ENCODE data around the gene ERN1.

ERN1 gene

GRCh38 chr17:64083093-64083492 lies 46.9 kb downstream of the ERN1 start:
- DNase-seq = no peak

- DNase-seq = no peak
Measured at GRCh38 chr17:64081802-64082799, 47.8 kb downstream of the ERN1 start.

- DNase-seq = no peak
Measured at GRCh38 chr17:64080174-64080618, 49.7 kb downstream of the ERN1 start.

- DNase-seq = no peak
Measured at GRCh38 chr17:64077379-64077778, 52.6 kb downstream of the ERN1 start.

- no peak for DNase-seq
Measured at GRCh38 chr17:64075913-64076312, 54.0 kb downstream of the ERN1 start.

GRCh38 chr17:64074704-64075426 lies 55.1 kb downstream of the ERN1 start:
- no peak for DNase-seq

- no peak for DNase-seq
Measured at GRCh38 chr17:64073771-64074703, 55.9 kb downstream of the ERN1 start.

GRCh38 chr17:64071111-64071510 lies 58.8 kb downstream of the ERN1 start:
- no peak for DNase-seq

- DNase-seq = no peak
Measured at GRCh38 chr17:64070213-64070612, 59.7 kb downstream of the ERN1 start.

GRCh38 chr17:64069143-64069542 lies 60.8 kb downstream of the ERN1 start:
- DNase-seq = no peak

- no peak for DNase-seq
Measured at GRCh38 chr17:64067657-64068056, 62.3 kb downstream of the ERN1 start.

- no peak for DNase-seq
Measured at GRCh38 chr17:64066716-64067115, 63.2 kb downstream of the ERN1 start.

GRCh38 chr17:64065161-64065560 lies 64.8 kb downstream of the ERN1 start:
- no peak for DNase-seq

- DNase-seq = no peak
Measured at GRCh38 chr17:64064331-64064730, 65.6 kb downstream of the ERN1 start.

- DNase-seq = no peak
Measured at GRCh38 chr17:64063766-64064224, 66.1 kb downstream of the ERN1 start.

GRCh38 chr17:64063088-64063487 lies 66.9 kb downstream of the ERN1 start:
- no peak for DNase-seq

GRCh38 chr17:64061178-64061898 lies 68.6 kb downstream of the ERN1 start:
- no peak for DNase-seq

- no peak for DNase-seq
Measured at GRCh38 chr17:64060331-64060730, 69.6 kb downstream of the ERN1 start.

- DNase-seq = no peak
Measured at GRCh38 chr17:64059756-64060155, 70.2 kb downstream of the ERN1 start.

- DNase-seq = no peak
Measured at GRCh38 chr17:64058621-64059020, 71.3 kb downstream of the ERN1 start.

GRCh38 chr17:64057701-64058263 lies 72.2 kb downstream of the ERN1 start:
- no peak for DNase-seq
